ENCODE results near the gene NTRK2.

The NTRK2 gene

GRCh38 chr9:85020791-85021190, 351.3 kb downstream of the NTRK2 start:
- DNase-seq (ENCODE audit: low spot score) = no peak

- peak; percentile 66 for DNase-seq (ENCODE audit: low spot score)
These were observed 352.2 kb downstream of the NTRK2 start for GRCh38 chr9:85021686-85022085.

DNA sequence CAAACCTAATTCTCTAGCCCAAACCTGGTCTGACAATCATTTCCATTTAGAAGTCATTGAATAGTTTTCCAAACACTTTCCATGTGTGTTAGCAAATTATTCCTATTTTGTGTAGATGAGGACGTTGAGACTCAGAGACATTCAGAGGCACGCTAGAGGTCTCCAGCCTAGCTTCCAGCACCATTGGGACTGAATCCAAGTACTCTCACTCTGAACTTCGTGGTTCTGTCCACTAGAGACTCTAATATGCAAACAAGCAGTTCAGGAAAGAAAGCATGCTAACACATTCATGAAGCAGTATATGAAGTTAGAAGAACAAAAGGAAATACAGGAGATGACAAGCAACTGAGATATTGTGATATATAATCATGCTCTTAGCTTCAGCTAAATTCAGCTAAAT, 354.8 kb downstream of the NTRK2 start:
- no peak for DNase-seq (ENCODE audit: low spot score)

- no peak for DNase-seq (ENCODE audit: low spot score)
These were observed 356.1 kb downstream of the NTRK2 start for GRCh38 chr9:85025638-85026037.

- no peak for DNase-seq (ENCODE audit: low spot score)
These were observed 358.3 kb downstream of the NTRK2 start for GRCh38 chr9:85027870-85028269.

DNA sequence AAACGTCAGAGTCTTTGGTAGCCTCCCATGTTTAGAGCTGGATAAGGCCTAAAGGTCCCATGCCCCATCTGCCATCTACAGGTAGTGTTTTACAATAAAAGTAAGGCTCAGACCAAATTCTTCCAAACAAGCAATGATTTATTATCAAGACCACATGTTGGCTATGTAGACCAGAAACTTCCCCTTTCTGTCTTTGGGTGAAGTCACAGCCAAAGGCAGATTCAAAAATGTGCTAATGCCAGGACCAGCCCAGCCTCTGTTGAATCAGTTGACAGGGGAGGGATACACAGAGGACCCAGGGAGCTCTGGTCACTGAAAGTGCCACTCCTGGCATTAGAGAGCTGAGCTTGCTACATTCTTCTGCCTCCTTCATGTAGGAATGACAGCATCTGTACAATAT, 360.8 kb downstream of the NTRK2 start:
- no peak for DNase-seq (ENCODE audit: low spot score)

- no peak for DNase-seq (ENCODE audit: low spot score)
These were observed 367.0 kb downstream of the NTRK2 start for GRCh38 chr9:85036496-85036895.

GRCh38 chr9:85038061-85038460, 368.5 kb downstream of the NTRK2 start:
- no peak for DNase-seq (ENCODE audit: low spot score)

- DNase-seq (ENCODE audit: low spot score) = no peak
These were observed 369.5 kb downstream of the NTRK2 start for GRCh38 chr9:85038824-85039608.

GRCh38 chr9:85040146-85040545, 370.6 kb downstream of the NTRK2 start:
- DNase-seq (ENCODE audit: low spot score) = no peak

DNA sequence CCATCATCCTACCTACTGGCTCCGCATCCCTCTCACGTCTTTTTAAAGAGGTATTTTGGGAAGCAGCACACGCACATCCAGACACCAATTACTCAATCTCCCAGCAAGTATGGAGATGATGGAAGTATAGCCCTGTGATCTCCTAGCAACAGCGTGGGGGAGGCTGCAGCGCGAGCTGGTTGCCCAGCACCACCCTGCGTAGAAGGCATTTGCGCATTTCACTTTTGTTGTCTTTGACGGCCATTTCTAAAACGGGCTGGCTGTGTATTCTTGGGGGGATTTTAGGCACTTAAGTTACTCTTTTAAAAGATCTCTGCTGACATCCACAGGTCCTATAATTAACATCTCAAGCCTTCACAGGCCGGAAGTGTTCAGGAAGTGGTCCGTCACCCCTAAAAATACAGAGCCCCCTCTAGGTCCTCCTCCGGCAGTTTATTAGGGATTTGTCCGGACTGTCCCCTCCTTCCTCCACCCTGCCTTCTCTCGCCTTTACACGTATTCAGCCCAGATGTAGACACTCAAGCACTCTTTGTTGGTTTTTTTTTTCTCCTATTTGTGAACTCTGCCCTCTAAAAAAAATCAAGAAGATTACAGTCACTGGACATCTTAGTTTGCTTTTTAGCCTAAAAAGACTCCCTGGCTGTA, 371.4 kb downstream of the NTRK2 start:
- no peak for DNase-seq (ENCODE audit: low spot score)

- DNase-seq (ENCODE audit: low spot score) = no peak
These were observed 372.1 kb downstream of the NTRK2 start for GRCh38 chr9:85041466-85042137.

GRCh38 chr9:85042981-85043647, 373.6 kb downstream of the NTRK2 start:
- no peak for DNase-seq (ENCODE audit: low spot score)

- no peak for DNase-seq (ENCODE audit: low spot score)
These were observed 375.7 kb downstream of the NTRK2 start for GRCh38 chr9:85045271-85045670.

DNA sequence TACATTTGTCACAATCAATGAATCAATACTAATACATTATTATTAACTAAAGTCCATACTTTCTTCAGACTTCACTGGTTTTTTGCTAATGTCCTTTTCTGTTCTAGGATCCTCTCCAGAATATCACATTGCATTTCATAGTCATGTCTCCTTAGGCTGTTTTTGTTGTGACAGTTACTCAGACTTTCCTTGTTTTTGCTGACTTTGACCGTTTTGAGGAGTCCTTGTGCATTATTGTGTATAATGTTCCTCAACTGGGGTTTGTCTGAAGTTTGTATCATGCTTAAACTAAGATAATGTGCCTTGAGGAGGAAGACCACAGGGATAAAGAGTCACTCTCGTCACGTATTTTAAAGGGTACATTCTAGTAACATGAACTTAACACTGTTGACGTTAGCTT, 376.9 kb downstream of the NTRK2 start:
- no peak for DNase-seq (ENCODE audit: low spot score)

DNA sequence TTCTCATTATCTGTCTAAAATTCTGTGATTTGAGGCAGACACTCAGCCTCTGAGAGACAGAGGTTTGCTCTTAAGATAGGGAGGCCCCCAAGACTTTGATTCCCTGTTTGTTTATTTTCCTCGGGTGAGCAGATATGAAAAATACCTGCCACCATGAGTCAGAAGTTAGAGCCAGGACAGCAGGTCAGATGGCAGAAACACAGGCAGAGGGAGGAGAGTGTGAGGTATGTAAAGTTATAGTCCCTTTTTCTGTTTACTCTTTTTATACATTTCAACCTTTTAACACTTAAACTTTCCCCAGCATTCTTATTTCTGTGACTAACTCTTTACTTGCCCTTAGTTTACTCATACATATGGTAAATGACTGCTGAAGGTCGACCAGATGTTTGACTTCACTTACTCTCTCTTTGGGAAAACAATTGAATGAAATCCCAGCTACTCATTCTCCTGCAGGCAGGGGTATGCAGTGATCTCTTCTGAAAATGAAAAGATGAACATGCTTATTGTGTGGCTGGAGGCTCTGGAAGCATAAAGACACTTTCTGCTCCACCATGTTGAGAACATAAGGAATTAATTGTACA, 383.8 kb downstream of the NTRK2 start:
- peak; percentile 25 for DNase-seq (ENCODE audit: low spot score)

- DNase-seq (ENCODE audit: low spot score) = no peak
These were observed 384.5 kb downstream of the NTRK2 start for GRCh38 chr9:85054017-85054416.

GRCh38 chr9:85055506-85056202, 386.1 kb downstream of the NTRK2 start:
- no peak for DNase-seq (ENCODE audit: low spot score)

DNA sequence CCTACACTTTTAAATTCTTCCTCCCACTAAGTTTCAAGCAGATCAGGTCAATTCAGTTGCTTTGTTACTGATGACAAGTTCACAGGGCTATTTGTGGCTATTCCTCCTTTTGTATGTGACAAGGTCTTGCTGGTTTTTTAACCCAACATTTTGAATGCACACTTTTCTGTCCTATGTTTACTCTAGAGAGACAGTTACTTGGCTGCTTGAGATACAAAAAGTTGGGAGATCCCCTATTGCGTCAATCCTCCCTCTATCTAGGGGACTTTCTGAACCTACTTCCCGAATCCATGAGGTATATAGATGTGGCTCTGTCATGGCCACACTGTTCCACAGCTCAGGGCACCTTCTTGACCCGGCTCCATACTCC, 386.7 kb downstream of the NTRK2 start:
- no peak for DNase-seq (ENCODE audit: low spot score)

DNA sequence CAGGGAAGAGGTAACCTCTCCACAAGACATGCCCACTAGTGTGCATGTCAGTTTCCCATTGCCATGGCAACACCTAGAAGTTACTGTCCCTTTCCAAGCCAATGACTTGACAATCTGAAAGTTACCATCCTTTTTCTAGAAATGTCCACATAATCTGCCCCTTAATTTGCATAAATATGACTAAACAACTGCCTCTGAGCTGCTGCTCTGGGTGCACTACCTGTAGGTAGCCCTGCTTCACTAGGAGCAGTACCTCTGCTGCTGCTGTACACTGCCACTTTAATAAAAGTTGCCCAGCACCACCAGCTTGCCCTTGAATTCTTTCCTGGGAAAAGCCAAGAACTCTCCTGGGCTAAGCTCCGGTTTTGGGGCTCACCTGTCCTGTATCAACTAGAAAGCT, 392.4 kb downstream of the NTRK2 start:
- no peak for DNase-seq (ENCODE audit: low spot score)

GRCh38 chr9:85062385-85063022, 393.0 kb downstream of the NTRK2 start:
- DNase-seq (ENCODE audit: low spot score) = no peak

All from SW480 (cell line).